ENCODE measurements around the gene CCDC194. TPM values are rescaled to one million over a fixed set of nuclear protein-coding genes. Genes with fewer than 3 reads are reported as not detected.
A peak's percentile ranks its signal among the peaks of the same experiment; 100 is the strongest.

The CCDC194 gene
- total RNA-seq (2021) (not detected in 2 replicates), Bru-seq, nascent RNA (percentile 14 among the genes with signal in this experiment), BruChase-seq, experiment 1, labeled RNA remaining after a 2-hour chase (not detected), BruChase-seq, experiment 2, labeled RNA remaining after a 6-hour chase (percentile 10 among the genes with signal in this experiment)
- long read RNA-seq = 0 reads

DNA sequence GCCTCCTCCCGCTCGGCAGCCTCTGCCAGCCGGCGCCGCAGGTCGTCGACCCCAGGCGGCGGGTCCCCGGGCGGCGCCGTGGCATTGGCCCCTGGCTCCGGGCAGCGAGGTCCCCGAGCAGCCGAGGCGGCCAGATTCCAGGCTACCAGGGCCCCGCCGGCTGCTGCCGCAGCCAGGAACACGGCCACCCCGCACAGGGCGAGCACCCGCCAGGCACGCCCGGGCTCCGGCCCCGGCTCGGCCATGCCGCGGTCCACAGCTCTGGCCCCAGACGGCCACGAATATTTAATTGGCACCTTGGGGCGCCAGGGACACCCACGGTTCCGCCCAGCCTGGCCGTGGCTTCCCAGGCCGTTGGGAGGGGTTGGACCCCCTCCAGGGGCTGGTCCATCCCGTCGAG is at the start of gene CCDC194:
Gene CCDC194 (minus strand): TSS at position 283 of the 400 bp plus-strand sequence. CDS start 38 bp downstream, at position 245.
- Histone ChIP-seq H3K27me3 (replicated peaks; ENCODE audit: insufficient read depth, low read depth, low read length, poor library complexity) (no peaks in the 10 kb centered on the region), H3K4me1 (ENCODE audit: insufficient read depth, low read length, poor library complexity, severe bottlenecking) (peaks cover 5% of the 10 kb centered on the region), H3K9me3 (ENCODE audit: low read depth, low read length, poor library complexity, severe bottlenecking) (no peaks in the 10 kb centered on the region), H3K36me3 (ENCODE audit: insufficient read depth, low read length, poor library complexity, severe bottlenecking) (no peaks in the 10 kb centered on the region), H3K27ac (ENCODE audit: low read depth, low read length, poor library complexity, severe bottlenecking) (no peak within 1 kb of the TSS), H3K4me3 (ENCODE audit: low read depth, low read length, poor library complexity, severe bottlenecking) (no peak within 1 kb of the TSS)
- CTCF ChIA-PET = interaction anchor here (1.4 kb wide), 1 partner anchor 73 kb away, joined by 3 read pairs; no protein-coding TSS in a partner anchor
- TF ChIP-seq CTCF (conservative IDR thresholded peaks at IDR 0.05; ENCODE audit: low read depth, low read length) = no peak
- TF ChIP-seq EZH2 (IDR thresholded peaks at IDR 0.05; ENCODE audit: borderline replicate concordance, low read depth, low read length, poor library complexity, severe bottlenecking) = no peak
- POLR2A ChIA-PET (ENCODE audit: low non-redundant PET) = no interaction called here
- no TSS peak for BruUV-seq (replicated peaks)
- intact Hi-C loops (cut with micrococcal nuclease; ENCODE audit: unreplicated experiment) = loop anchor here (2.0 kb wide), 1 partner anchor 73 kb away; no protein-coding TSS in a partner anchor
- DNase-seq (ENCODE audit: low spot score) = no peak

DNA sequence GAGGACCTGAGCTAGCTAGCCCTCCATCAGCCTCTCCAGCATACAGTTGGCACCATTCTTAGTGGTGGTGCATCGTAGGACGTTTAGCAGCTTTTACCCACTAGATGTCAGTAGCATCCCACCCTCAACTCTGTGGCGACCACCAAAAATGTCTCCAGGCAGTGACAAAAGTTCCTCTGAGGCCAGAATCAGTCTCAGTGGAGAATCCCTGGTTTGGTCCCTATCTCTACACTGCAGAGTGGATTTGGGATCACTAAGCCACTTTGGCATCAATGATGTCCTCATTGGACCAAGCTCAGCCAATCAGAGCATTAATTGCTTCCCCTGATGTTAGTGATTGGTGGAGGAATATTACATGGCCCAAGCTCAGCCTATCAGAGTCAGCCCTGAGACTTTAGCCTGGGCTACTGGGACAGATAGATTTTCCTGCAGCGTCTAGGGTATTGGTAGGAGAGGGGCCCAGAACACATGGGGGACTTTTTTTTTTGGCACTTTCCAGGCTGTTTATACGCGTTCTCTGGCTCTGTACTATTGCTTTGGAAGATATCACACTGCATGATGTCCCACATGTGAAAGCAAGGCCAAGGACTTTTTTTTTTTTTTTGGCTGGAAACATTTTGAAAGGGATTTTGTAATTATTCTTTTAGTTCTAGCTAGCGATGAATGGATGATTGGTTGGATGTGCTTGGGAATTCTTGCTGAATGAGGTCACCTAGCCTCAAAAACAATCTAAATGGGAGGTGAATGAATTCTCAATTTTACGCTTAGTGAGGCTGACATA is 47.4 kb upstream of the CCDC194 start:
- no TSS peak for BruUV-seq (replicated peaks)
- DNase-seq (ENCODE audit: low spot score) = peak; percentile 51
- H3K36me3 ChIP-seq (ENCODE audit: insufficient read depth, low read length, poor library complexity, severe bottlenecking) = no peaks in the 10 kb centered on the region
- H3K27ac ChIP-seq (ENCODE audit: low read depth, low read length, poor library complexity, severe bottlenecking) = no peak overlapping the region
- H3K9me3 ChIP-seq (ENCODE audit: low read depth, low read length, poor library complexity, severe bottlenecking) = no peaks in the 10 kb centered on the region
- peak; percentile 61 for TF ChIP-seq CTCF (conservative IDR thresholded peaks at IDR 0.05; ENCODE audit: low read depth, low read length)
- no peak for TF ChIP-seq EZH2 (IDR thresholded peaks at IDR 0.05; ENCODE audit: borderline replicate concordance, low read depth, low read length, poor library complexity, severe bottlenecking)
- intact Hi-C loops (cut with micrococcal nuclease; ENCODE audit: unreplicated experiment) = loop anchor here (5.0 kb wide), 1 partner anchor 416 kb away; the partner anchor contains the start of gene RPL18A
- CTCF ChIA-PET = interaction anchor here (0.5 to 1.0 kb wide), 9 partner anchors 17 to 436 kb away, joined by 3 to 7 read pairs (median 5); partner anchors contain the start of gene RPL18A
- peaks cover 1% of the 10 kb centered on the region for H3K27me3 ChIP-seq (replicated peaks; ENCODE audit: insufficient read depth, low read depth, low read length, poor library complexity)
- H3K4me3 ChIP-seq (ENCODE audit: low read depth, low read length, poor library complexity, severe bottlenecking) = no peak overlapping the region
- no peaks in the 10 kb centered on the region for H3K4me1 ChIP-seq (ENCODE audit: insufficient read depth, low read length, poor library complexity, severe bottlenecking)
- POLR2A ChIA-PET (ENCODE audit: low non-redundant PET) = interaction anchor here (0.7 kb wide), 1 partner anchor 93 kb away, joined by 6 read pairs; no protein-coding TSS in a partner anchor

DNA sequence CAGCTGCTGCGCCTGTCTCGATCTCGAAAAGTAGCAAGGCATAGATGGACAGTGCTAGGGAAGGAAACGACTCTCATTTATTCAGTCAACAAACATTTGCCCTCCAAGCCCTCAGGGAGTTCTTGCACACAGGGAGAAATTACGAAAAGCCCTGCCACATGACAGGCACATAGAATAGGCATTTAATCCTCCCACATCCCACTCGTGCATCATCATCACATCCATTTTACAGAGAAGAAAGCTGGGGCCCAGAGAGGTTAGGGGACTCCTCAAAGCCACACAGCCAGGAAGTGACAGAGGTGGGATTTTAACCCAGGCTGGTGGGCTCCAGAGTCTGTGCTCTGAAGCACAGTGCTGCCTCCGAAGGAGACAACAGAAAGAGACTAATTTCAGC is 42.9 kb upstream of the CCDC194 start:
- H3K27me3 ChIP-seq (replicated peaks; ENCODE audit: insufficient read depth, low read depth, low read length, poor library complexity) = no peaks in the 10 kb centered on the region
- CTCF ChIA-PET = no interaction called here
- no peaks in the 10 kb centered on the region for H3K4me1 ChIP-seq (ENCODE audit: insufficient read depth, low read length, poor library complexity, severe bottlenecking)
- DNase-seq (ENCODE audit: low spot score) = no peak
- H3K4me3 ChIP-seq (ENCODE audit: low read depth, low read length, poor library complexity, severe bottlenecking) = no peak overlapping the region
- POLR2A ChIA-PET (ENCODE audit: low non-redundant PET) = no interaction called here
- TF ChIP-seq CTCF (conservative IDR thresholded peaks at IDR 0.05; ENCODE audit: low read depth, low read length) (no peak), EZH2 (IDR thresholded peaks at IDR 0.05; ENCODE audit: borderline replicate concordance, low read depth, low read length, poor library complexity, severe bottlenecking) (no peak)
- BruUV-seq (replicated peaks) = no TSS peak
- no peak overlapping the region for H3K27ac ChIP-seq (ENCODE audit: low read depth, low read length, poor library complexity, severe bottlenecking)
- intact Hi-C loops (cut with micrococcal nuclease; ENCODE audit: unreplicated experiment) = no loop called here
- H3K9me3 ChIP-seq (ENCODE audit: low read depth, low read length, poor library complexity, severe bottlenecking) = no peaks in the 10 kb centered on the region
- H3K36me3 ChIP-seq (ENCODE audit: insufficient read depth, low read length, poor library complexity, severe bottlenecking) = no peaks in the 10 kb centered on the region
